SK-MEL-5 (cell line): ENCODE measurements around the gene PPFIA1. TPM values are rescaled to one million over a fixed set of nuclear protein-coding genes. Genes with fewer than 3 reads are reported as not detected.
"Not testable (repeated sequence)": the region's sequence is repeated elsewhere in the genome, so short reads cannot be mapped to it uniquely, and the experiment has no call there.

ENCODE experiments used
- DNase-seq: peaks from one replicate; pipeline ENCODE4 v3.0.0-alpha.2; 2016; ENCODE audit warnings: low read depth, low spot score
- in situ Hi-C: cut with HindIII; loops from 2 replicates; pipeline ENCODE4 v1.10.0; 2016; ENCODE audit warnings: low sequenced_read_pairs, high pct_unique_total_duplicates, low pct_unique_long_range_greater_than_20kb
- total RNA-seq: library from RNA; depleted of rRNA; stranded (reverse); fragments of >200 nt; shearing (Covaris generic); gene quantifications from 2 replicates; pipeline ENCODE4 v1.2.3, GENCODE V29; 2014

PPFIA1 gene
- total RNA-seq, 1 experiment from 2014 or later: 120 TPM

DNA sequence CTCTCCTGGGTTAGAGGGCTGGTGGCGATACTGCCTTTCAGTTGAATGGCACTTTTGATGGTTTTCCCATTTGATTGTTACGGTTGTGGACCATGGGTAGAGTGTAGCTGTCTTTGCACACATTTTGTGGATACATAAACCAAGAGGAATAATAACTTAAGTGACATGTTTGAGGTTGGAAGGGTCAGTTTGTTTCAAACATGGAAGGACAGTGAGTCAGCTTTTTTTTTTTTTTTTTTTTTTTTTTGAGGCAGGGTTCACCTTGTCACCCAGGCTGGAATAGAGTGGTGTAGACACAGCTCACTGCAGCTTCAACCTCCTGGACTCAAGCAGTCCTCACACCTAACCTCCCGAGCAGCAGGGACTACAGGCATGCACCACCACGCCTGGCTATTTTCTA lies 41.1 kb downstream of the PPFIA1 start:
- in situ Hi-C loops: no loop called here

DNA sequence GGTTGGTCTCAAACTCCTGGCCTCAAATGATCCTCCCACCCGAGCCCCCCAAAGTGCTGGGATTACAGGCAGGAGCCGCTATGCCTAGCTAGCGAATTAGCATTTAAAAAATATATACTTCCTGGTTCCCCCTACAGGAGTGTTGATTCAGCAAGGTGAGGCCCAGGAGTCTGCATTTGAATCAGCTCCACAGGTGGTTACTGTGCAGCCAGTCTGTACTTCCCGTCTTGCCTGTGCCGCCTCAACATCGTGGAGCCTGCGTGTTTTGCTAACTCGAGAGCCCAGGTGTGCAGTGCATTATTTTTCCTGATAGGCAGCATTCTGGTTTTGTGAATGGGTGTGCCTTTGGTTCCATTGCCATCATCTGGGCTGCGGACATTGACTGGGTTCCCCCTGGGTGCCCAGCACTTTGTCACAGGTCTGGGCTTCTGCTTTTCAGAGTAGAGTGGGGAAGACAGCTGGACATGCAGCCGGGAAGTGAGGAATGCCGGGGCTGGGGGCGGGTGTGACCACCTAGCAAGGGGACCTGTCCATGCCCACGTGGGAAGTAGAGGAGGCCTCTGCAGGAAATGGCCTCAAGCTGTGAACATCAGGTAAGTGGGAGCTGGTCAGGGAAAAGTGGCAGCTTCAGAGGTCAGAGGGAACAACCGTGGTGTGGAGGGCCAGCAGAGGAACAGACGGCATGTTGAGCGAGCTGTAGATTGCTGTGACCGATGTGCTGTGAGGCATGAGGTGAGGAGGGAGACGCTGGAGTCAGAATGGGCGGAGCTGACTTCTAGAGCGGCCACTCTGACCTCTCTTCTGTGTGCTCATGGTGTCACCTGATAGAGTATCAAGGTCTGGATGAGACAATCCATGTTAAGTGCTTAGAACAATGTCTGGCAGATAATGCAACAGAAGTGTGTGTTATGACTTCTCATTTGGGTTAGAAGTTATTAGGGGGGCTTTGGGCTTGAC lies 42.2 kb downstream of the PPFIA1 start:
- DNase-seq: peak; percentile 50
- in situ Hi-C loops: no loop called here

More for the DNA sequence above, 41.1 kb downstream of the PPFIA1 start:
- DNase-seq: no peak

DNA sequence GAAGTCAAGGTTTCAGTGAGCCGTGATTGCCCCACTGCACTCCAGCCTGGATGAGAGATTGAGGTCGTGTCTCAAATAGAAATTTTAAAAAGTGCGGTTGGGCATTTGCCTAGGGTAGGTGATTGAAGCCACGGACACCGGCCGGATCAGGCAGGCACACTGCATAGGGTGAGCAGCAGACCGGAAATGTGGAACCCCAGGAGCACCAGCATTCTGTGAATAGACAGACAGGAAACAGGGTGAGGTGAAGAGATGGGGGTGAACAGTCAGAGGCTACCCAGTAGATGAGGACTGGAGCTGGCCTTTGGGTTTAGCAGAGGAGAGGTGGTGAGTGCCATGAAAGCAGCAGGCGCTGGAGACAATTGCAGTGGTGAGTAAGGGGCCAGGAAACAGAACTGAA lies 43.5 kb downstream of the PPFIA1 start:
- DNase-seq: peak; percentile 49
- in situ Hi-C loops: no loop called here

DNA sequence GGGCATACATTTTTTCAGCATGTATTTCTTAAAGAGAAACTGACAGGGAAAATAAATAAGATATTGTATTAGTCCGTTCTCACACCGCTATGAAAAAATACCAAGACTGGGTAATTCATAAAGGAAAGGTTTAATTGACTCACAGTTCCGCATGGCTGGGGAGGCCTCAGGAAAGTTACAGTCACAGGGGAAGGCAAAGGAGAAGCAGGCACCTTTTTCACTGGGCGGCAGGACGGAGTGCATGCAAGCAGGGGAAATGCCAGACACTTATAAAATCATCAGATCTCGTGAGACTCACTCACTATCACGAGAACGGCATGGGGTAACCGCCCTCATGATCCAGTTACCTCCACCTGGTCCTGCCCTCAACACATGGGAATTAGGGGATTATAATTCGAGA lies 44.2 kb downstream of the PPFIA1 start:
- DNase-seq: peak; percentile 85
- in situ Hi-C loops: no loop called here

DNA sequence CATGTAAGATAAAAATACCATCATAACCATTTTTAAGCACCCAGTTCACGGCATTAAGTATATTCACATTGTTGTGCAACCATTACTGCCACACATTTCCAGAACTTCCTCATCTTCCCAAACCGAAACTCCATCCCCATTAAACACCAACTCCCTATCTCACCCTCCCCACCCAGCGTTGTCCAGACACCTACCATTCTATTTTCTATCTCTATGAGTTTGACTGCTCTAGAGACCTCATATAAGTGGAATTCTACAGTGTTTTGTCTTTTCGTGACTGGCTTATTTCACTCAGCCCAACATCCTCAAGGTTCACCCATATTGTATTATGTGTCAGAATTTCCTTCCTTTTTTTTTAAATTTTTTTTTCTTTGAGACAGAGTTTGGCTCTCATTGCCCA lies 45.2 kb downstream of the PPFIA1 start:
- in situ Hi-C loops: no loop called here
- no peak for DNase-seq

- in situ Hi-C loops: no loop called here
These were observed 47.3 kb downstream of the PPFIA1 start for GRCh38 chr11:70317581-70318305.

GRCh38 chr11:70319396-70320076 lies 49.0 kb downstream of the PPFIA1 start:
- no peak for DNase-seq
- in situ Hi-C loops: no loop called here

More at GRCh38 chr11:70317581-70318305, 47.3 kb downstream of the PPFIA1 start:
- DNase-seq: no peak

- in situ Hi-C loops: no loop called here
- no peak for DNase-seq
These were observed 52.2 kb downstream of the PPFIA1 start for GRCh38 chr11:70322666-70323065.

DNA sequence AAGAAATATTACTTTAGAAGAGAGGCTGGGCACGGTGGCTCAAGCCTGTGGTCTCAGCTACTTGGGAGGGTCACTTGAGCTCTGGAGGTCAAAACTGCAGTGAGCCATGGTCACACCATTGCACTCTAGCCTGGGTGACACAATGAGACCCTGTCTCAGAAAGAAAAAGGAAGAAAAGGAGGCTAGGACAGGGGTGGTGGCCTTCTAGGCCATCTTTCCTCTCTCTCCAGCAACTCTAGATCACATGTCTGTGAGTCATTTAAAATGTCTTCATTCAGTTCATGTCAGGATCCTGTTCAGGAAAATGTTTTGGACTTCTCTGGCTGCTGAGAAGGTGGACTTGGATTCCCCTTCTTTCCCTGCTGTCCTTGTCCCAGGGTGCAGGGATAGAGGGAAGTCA lies 53.3 kb downstream of the PPFIA1 start:
- peak; percentile 72 for DNase-seq
- in situ Hi-C loops: no loop called here

- peak; percentile 48 for DNase-seq
- in situ Hi-C loops: no loop called here
These were observed 54.1 kb downstream of the PPFIA1 start for GRCh38 chr11:70324376-70325115.

DNA sequence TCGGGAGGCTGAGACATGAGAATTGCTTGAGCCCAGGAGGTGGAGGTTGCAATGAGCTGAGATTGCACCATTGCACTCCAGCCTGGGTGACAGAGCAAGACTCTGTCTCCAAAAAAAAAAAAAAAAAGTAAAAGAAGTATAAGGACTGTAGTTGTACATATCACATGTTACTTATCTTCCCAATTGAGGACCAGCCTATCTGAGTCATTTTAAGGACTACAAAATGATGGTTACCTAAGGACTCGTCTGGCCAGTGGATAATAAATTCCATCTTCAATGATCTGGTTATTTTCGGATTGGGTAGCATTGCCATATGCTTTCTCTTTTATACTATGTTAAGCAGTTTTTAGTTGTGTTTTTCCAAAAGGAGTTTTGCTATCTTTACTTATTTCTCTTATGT lies 55.3 kb downstream of the PPFIA1 start:
- in situ Hi-C loops: no loop called here
- DNase-seq: no peak

DNA sequence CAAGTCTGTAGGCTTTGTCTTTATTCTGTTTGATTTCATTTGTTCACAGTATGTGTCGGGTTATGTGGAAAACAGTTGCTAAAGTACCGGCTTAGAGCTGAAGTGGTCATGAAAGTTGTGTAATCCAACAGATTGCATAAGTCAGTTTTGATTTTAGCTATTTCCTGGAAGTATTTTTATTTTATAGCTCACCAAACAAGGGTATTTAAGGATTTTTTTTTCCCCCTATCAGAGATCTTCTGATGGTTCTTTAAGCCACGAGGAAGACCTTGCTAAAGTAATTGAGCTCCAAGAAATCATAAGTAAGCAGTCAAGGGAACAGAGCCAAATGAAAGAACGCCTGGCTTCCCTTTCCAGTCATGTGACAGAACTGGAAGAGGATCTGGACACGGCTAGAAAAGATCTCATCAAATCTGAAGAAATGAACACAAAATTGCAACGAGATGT lies 55.9 kb downstream of the PPFIA1 start:
- in situ Hi-C loops: no loop called here
- no peak for DNase-seq

DNA sequence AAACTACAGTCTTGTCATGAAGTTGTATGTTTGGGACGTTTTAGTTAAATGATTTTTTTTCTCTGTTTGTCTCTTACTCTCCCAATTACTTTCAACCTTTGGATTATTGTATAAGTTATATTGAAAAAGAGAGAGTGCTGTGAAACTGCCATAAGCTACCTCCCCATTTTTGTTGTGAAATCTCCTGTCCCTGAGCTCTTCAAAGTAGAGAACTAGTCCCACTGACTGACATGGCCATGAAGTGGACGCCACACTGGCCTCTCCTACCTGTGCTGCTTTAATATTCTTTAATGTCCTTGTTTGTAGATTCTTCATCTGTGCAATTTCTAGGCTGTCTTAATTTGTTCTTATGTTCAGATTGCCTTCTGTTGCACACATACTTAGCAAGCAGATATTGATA lies 56.3 kb downstream of the PPFIA1 start:
- in situ Hi-C loops: no loop called here
- no peak for DNase-seq

- in situ Hi-C loops: no loop called here
- DNase-seq: no peak
These were observed 57.2 kb downstream of the PPFIA1 start for GRCh38 chr11:70327717-70328116.

GRCh38 chr11:70328556-70328955 lies 58.1 kb downstream of the PPFIA1 start:
- no peak for DNase-seq
- in situ Hi-C loops: no loop called here

GRCh38 chr11:70331320-70331843 lies 60.9 kb downstream of the PPFIA1 start:
- DNase-seq, in situ Hi-C loops: not testable (repeated sequence)

GRCh38 chr11:70331901-70332300 lies 61.4 kb downstream of the PPFIA1 start:
- in situ Hi-C loops: no loop called here
- DNase-seq: no peak
